Stimulated activated CD4-positive, alpha-beta T cell treated with anti-CD3 and anti-CD28 coated beads, TNF-alpha, amount 100 ng/mL, for 1 hour (primary cell): ENCODE results near the gene PROP1.
"Not testable (repeated sequence)": the region's sequence is repeated elsewhere in the genome, so short reads cannot be mapped to it uniquely, and the experiment has no call there.

Experiments
- DNase-seq, 3 donors: peaks; one replicate each; pipeline ENCODE4 v3.0.0-alpha.2; 2020; ENCODE audit warnings: low read depth in 3 of 3, low spot score in 1 of 3

Gene PROP1

GRCh38 chr5:177945601-177946283, 50.3 kb downstream of the PROP1 start:
- not testable (repeated sequence) for DNase-seq

- not testable (repeated sequence) for DNase-seq
These were observed 50.9 kb downstream of the PROP1 start for GRCh38 chr5:177945145-177945544.

GRCh38 chr5:177943805-177944736, 52.0 kb downstream of the PROP1 start:
- not testable (repeated sequence) for DNase-seq

- not testable (repeated sequence) for DNase-seq
These were observed 53.1 kb downstream of the PROP1 start for GRCh38 chr5:177942896-177943295.
